ENCODE results near the gene SLC22A13.
"Not testable (repeated sequence)": the region's sequence is repeated elsewhere in the genome, so short reads cannot be mapped to it uniquely, and the experiment has no call there.

SLC22A13 gene

GRCh38 chr3:38264353-38264771 is 1.2 kb upstream of the SLC22A13 start:
- DNase-seq (ENCODE audit: low read depth in 1 of 2, low spot score in 1 of 2), result no peak

- no peak for DNase-seq (ENCODE audit: low read depth in 1 of 2, low spot score in 1 of 2)
Measured at GRCh38 chr3:38264779-38265178, 833 bp upstream of the SLC22A13 start.

GRCh38 chr3:38266810-38267209 is 1.2 kb downstream of the SLC22A13 start:
- DNase-seq (ENCODE audit: low read depth in 1 of 2, low spot score in 1 of 2), result no peak

- DNase-seq (ENCODE audit: low read depth in 1 of 2, low spot score in 1 of 2), result no peak
Measured at GRCh38 chr3:38267662-38268061, 2.0 kb downstream of the SLC22A13 start.

- no peak for DNase-seq (ENCODE audit: low read depth in 1 of 2, low spot score in 1 of 2)
Measured at GRCh38 chr3:38268087-38268486, 2.5 kb downstream of the SLC22A13 start.

- DNase-seq (ENCODE audit: low read depth in 1 of 2, low spot score in 1 of 2), result no peak
Measured at GRCh38 chr3:38268522-38268921, 2.9 kb downstream of the SLC22A13 start.

GRCh38 chr3:38270606-38271005 is 5.0 kb downstream of the SLC22A13 start:
- no peak for DNase-seq (ENCODE audit: low read depth in 1 of 2, low spot score in 1 of 2)

GRCh38 chr3:38271553-38271952 is 5.9 kb downstream of the SLC22A13 start:
- DNase-seq (ENCODE audit: low read depth in 1 of 2, low spot score in 1 of 2), result no peak

GRCh38 chr3:38274864-38275649 is 9.4 kb downstream of the SLC22A13 start:
- no peak for DNase-seq (ENCODE audit: low read depth in 1 of 2, low spot score in 1 of 2)

- DNase-seq (ENCODE audit: low read depth in 1 of 2, low spot score in 1 of 2), result no peak
Measured at GRCh38 chr3:38275658-38276057, 10.0 kb downstream of the SLC22A13 start.

GRCh38 chr3:38276081-38276916 is 10.7 kb downstream of the SLC22A13 start:
- DNase-seq (ENCODE audit: low read depth in 1 of 2, low spot score in 1 of 2), result no peak

- DNase-seq (ENCODE audit: low read depth in 1 of 2, low spot score in 1 of 2), result no peak
Measured at GRCh38 chr3:38276917-38277630, 11.5 kb downstream of the SLC22A13 start.

- DNase-seq (ENCODE audit: low read depth in 1 of 2, low spot score in 1 of 2), result no peak
Measured at GRCh38 chr3:38278841-38279240, 13.2 kb downstream of the SLC22A13 start.

GRCh38 chr3:38281895-38282686 is 16.5 kb downstream of the SLC22A13 start, which contains the start of gene SLC22A14:
Gene SLC22A14 (plus strand): TSS chr3:38282294. CDS start chr3:38306027, 23,733 bp downstream.
- DNase-seq (ENCODE audit: low read depth in 1 of 2, low spot score in 1 of 2), result no peak

- no peak for DNase-seq (ENCODE audit: low read depth in 1 of 2, low spot score in 1 of 2)
Measured at GRCh38 chr3:38283810-38284755, 18.5 kb downstream of the SLC22A13 start.

GRCh38 chr3:38284756-38285150 is 19.1 kb downstream of the SLC22A13 start:
- no peak for DNase-seq (ENCODE audit: low read depth in 1 of 2, low spot score in 1 of 2)

GRCh38 chr3:38289286-38290217 is 23.9 kb downstream of the SLC22A13 start:
- not testable (repeated sequence) for DNase-seq (ENCODE audit: low read depth in 1 of 2, low spot score in 1 of 2)

- DNase-seq (ENCODE audit: low read depth in 1 of 2, low spot score in 1 of 2), result not testable (repeated sequence)
Measured at GRCh38 chr3:38297053-38297452, 31.4 kb downstream of the SLC22A13 start.

Measured in stimulated activated CD4-positive, alpha-beta T cell treated with anti-CD3 and anti-CD28 coated beads, Interleukin-15, amount 100 ng/mL, for 1 hour (primary cell).